ENCODE data around the gene AARSD1. TPM values are rescaled to one million over a fixed set of nuclear protein-coding genes. Genes with fewer than 3 reads are reported as not detected.
"Not testable (repeated sequence)": the region's sequence is repeated elsewhere in the genome, so short reads cannot be mapped to it uniquely, and the experiment has no call there.

The AARSD1 gene
- total RNA-seq, 4 donors from 2014 or later = 12.6 to 33.5 (median 26.5) TPM

GRCh38 chr17:42985225-42985624 lies 21.0 kb upstream of the AARSD1 start:
- Histone ChIP-seq H3K36me3 (peaks cover 0 to 48% (median 0%) of the 10 kb centered on the region in 3 donors), H3K4me1 (peaks cover 0 to 14% (median 13%) of the 10 kb centered on the region in 4 donors), H3K27ac (peak overlapping the region in 2 of 4 donors; percentile 2 to 69), H3K27me3 (no peaks in the 10 kb centered on the region), H3K4me3 (no peak overlapping the region), H3K9me3 (no peaks in the 10 kb centered on the region)
- DNase-seq = no peak
- no peak for TF ChIP-seq POLR2A (IDR thresholded peaks at IDR 0.05)
- TF ChIP-seq, protein P1, sequence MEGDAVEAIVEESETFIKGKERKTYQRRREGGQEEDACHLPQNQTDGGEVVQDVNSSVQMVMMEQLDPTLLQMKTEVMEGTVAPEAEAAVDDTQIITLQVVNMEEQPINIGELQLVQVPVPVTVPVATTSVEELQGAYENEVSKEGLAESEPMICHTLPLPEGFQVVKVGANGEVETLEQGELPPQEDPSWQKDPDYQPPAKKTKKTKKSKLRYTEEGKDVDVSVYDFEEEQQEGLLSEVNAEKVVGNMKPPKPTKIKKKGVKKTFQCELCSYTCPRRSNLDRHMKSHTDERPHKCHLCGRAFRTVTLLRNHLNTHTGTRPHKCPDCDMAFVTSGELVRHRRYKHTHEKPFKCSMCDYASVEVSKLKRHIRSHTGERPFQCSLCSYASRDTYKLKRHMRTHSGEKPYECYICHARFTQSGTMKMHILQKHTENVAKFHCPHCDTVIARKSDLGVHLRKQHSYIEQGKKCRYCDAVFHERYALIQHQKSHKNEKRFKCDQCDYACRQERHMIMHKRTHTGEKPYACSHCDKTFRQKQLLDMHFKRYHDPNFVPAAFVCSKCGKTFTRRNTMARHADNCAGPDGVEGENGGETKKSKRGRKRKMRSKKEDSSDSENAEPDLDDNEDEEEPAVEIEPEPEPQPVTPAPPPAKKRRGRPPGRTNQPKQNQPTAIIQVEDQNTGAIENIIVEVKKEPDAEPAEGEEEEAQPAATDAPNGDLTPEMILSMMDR (IDR thresholded peaks at IDR 0.05) = no peak

GRCh38 chr17:42982266-42982665 lies 18.0 kb upstream of the AARSD1 start:
- H3K4me1 ChIP-seq = peaks cover 0 to 20% (median 16%) of the 10 kb centered on the region in 4 donors
- no peak overlapping the region for H3K4me3 ChIP-seq
- H3K36me3 ChIP-seq = peaks cover 0 to 18% (median 0%) of the 10 kb centered on the region in 3 donors
- no peak for DNase-seq
- no peaks in the 10 kb centered on the region for H3K27me3 ChIP-seq
- no peaks in the 10 kb centered on the region for H3K9me3 ChIP-seq
- TF ChIP-seq POLR2A (IDR thresholded peaks at IDR 0.05) = no peak
- TF ChIP-seq, protein P1 (IDR thresholded peaks at IDR 0.05) = no peak
- no peak overlapping the region for H3K27ac ChIP-seq

DNA sequence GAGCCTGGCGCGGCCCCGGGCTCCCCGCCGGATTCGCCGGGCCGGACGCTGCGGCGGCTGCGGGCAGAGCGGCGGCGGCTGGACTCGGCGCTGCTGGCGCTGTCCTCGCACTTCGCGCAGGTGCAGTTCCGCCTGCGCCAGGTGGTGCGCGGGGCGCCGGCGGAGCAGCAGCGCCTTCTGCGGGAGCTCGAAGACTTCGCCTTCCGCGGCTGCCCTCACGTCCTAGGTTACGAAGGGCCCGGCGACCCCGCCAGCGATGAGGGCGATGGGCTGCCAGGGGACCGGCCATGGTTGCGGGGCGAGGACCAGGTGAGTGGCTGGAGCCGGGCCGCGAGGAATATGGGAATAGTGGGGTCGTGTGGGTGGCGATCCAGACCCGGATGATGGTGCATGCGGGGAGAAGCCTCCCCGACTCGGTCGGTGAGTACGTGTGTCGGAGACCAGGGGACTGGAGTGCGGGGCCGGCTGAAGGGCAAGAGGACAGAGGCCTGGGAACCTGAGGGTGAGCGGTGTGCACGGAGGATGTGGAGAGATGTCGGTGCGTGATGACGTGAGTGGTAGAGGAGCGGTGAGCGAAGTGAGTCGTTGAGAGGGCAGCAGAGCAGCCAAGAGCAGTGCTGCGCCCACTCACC lies 16.6 kb upstream of the AARSD1 start:
- TF ChIP-seq POLR2A (IDR thresholded peaks at IDR 0.05) = peak in 1 of 2 donors; percentile 20
- TF ChIP-seq, protein P1 (IDR thresholded peaks at IDR 0.05) = peak in 5 of 6 experiments; percentile 0 to 62 (median 55)
- DNase-seq = peak; percentile 76 to 82 (median 78)
- peak overlapping the region; percentile 85 to 96 (median 94) for H3K27ac ChIP-seq
- peak overlapping the region; percentile 77 to 87 (median 84) for H3K4me3 ChIP-seq
- H3K27me3 ChIP-seq = no peaks in the 10 kb centered on the region
- no peaks in the 10 kb centered on the region for H3K9me3 ChIP-seq
- peaks cover 0 to 5% (median 0%) of the 10 kb centered on the region in 3 donors for H3K36me3 ChIP-seq
- peaks cover 0 to 18% (median 16%) of the 10 kb centered on the region in 4 donors for H3K4me1 ChIP-seq

- peak within 1 kb of the TSS; percentile 85 to 96 (median 94) for H3K27ac ChIP-seq
- H3K4me1 ChIP-seq = peaks cover 0 to 18% (median 15%) of the 10 kb centered on the region in 4 donors
- no peaks in the 10 kb centered on the region for H3K9me3 ChIP-seq
- H3K27me3 ChIP-seq = no peaks in the 10 kb centered on the region
- peak; percentile 98 to 99 (median 99) for DNase-seq
- TF ChIP-seq, protein P1 (IDR thresholded peaks at IDR 0.05) = no peak
- TF ChIP-seq POLR2A (IDR thresholded peaks at IDR 0.05) = peak; percentile 30 to 64
- H3K36me3 ChIP-seq = peaks cover 0 to 5% (median 0%) of the 10 kb centered on the region in 3 donors
- peak within 1 kb of the TSS; percentile 77 to 87 (median 84) for H3K4me3 ChIP-seq
Observed at GRCh38 chr17:42980274-42980765, 16.1 kb upstream of the AARSD1 start, which contains the start of gene RUNDC1. Gene RUNDC1, plus strand, starts transcription at chr17:42980565. Its CDS starts 12 bp downstream, at chr17:42980577.

DNA sequence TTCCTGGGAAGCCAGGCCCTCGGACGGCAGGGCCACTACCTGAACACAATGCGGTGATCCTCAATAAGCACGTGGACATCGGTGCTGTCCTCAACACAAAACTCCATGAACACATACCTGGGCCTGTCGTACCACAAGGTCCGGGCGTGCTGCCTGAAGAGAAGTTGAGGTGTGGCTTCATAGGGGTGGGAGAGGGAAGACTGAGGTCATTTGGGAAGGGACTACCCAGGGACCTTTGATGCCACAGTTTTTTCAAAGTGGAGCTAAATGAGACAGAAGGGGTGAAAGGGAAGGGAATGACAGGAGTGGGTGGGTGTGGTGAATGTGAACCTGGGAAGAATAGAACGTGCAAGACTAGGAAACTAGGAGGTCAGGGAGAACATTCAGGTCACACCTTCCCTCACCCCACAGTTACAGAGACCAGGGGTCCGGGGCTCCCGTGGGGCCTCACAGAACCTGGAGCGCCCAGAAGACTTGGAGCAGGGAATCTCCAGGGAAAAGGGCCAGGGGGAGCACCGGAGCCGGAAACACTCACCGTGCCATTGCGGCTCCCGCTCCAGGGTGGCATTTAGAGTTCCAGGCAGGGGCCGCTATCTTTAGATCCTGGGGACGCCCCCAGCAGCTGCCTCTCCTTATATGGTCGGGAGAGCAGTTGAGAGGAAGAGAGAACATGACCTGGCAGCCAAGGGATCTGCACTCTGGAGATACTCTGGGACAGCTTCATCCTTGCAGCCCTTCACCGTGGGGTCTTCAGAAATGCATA lies 15.4 kb upstream of the AARSD1 start, which contains the start of gene PTGES3L:
Gene PTGES3L, minus strand, starts transcription at position 570 of the 763 bp plus-strand sequence. Its CDS starts 27 bp downstream, at position 543.
- TF ChIP-seq POLR2A (IDR thresholded peaks at IDR 0.05) = no peak
- TF ChIP-seq, protein P1 (IDR thresholded peaks at IDR 0.05) = no peak
- H3K27ac ChIP-seq = peak within 1 kb of the TSS; percentile 85 to 96 (median 94)
- peak within 1 kb of the TSS; percentile 77 to 87 (median 84) for H3K4me3 ChIP-seq
- no peaks in the 10 kb centered on the region for H3K27me3 ChIP-seq
- H3K9me3 ChIP-seq = no peaks in the 10 kb centered on the region
- no peaks in the 10 kb centered on the region for H3K36me3 ChIP-seq
- H3K4me1 ChIP-seq = peaks cover 0 to 18% (median 13%) of the 10 kb centered on the region in 4 donors
- peak in 2 of 3 donors; percentile 53 to 75 for DNase-seq

- H3K27ac ChIP-seq, H3K4me1 ChIP-seq, H3K27me3 ChIP-seq, H3K36me3 ChIP-seq, H3K9me3 ChIP-seq, DNase-seq, H3K4me3 ChIP-seq: not testable (repeated sequence)
Observed at GRCh38 chr17:42975701-42976100, 11.4 kb upstream of the AARSD1 start.

Measured in Peyer's patch (tissue), 4 donors.